Neural crest cell (in vitro differentiated cells): ENCODE measurements around the gene TNFSF15. TPM values are rescaled to one million over a fixed set of nuclear protein-coding genes. Genes with fewer than 3 reads are reported as not detected.
A peak's percentile ranks its signal among the peaks of the same experiment; 100 is the strongest.

Experiments used
- DNase-seq: peaks from one replicate; pipeline ENCODE4 v3.0.0; 2021; ENCODE audit warnings: low read depth, mixed read lengths, low spot score
- H3K27ac Mint-ChIP-seq: one replicate; pipeline ENCODE4 v1.8.0; 2021; ENCODE audit warnings: mild to moderate bottlenecking, mixed read lengths; ENCODE audit not compliant: unreplicated experiment
- H3K27me3 Mint-ChIP-seq: 2 replicates; pipeline ENCODE4 v1.8.0; 2021; ENCODE audit warnings: low read depth, mild to moderate bottlenecking, mixed read lengths
- H3K36me3 Mint-ChIP-seq: 2 replicates; pipeline ENCODE4 v1.8.0; 2021; ENCODE audit warnings: low read depth, mild to moderate bottlenecking, mixed read lengths
- H3K4me1 Mint-ChIP-seq: 2 replicates; pipeline ENCODE4 v1.8.0; 2021; ENCODE audit warnings: mixed read lengths
- H3K4me3 Mint-ChIP-seq: one replicate; pipeline ENCODE4 v1.8.0; 2021; ENCODE audit warnings: mild to moderate bottlenecking, mixed read lengths
- H3K9me3 Mint-ChIP-seq: 2 replicates; pipeline ENCODE4 v1.8.0; 2021; ENCODE audit warnings: mixed read lengths
- CTCF ChIP-seq: fragments of 200-600 bp; sonication (generic); conservative IDR thresholded peaks from 2 replicates; pipeline ENCODE4 v1.5.0; 2021; ENCODE audit warnings: antibody characterized with exemption, mild to moderate bottlenecking
- total RNA-seq: library from RNA; stranded (reverse); gene quantifications from 2 replicates; pipeline ENCODE4 v1.2.1, GENCODE V29; 2021

TNFSF15 gene
- total RNA-seq, 1 donor from 2014 or later = not detected

GRCh38 chr9:114804505-114804904, 1.3 kb downstream of the TNFSF15 start:
- Mint-ChIP-seq H3K36me3 (no peaks in the 10 kb centered on the region), H3K4me3 (no peak overlapping the region), H3K4me1 (peaks cover 21% of the 10 kb centered on the region), H3K9me3 (no peaks in the 10 kb centered on the region), H3K27me3 (peaks cover 48% of the 10 kb centered on the region), H3K27ac (no peak overlapping the region)
- no peak for TF ChIP-seq CTCF
- DNase-seq = no peak

- peaks cover 52% of the 10 kb centered on the region for H3K27me3 Mint-ChIP-seq
- H3K36me3 Mint-ChIP-seq = no peaks in the 10 kb centered on the region
- H3K27ac Mint-ChIP-seq = no peak overlapping the region
- no peak for DNase-seq
- peaks cover 28% of the 10 kb centered on the region for H3K4me1 Mint-ChIP-seq
- TF ChIP-seq CTCF = no peak
- no peaks in the 10 kb centered on the region for H3K9me3 Mint-ChIP-seq
- H3K4me3 Mint-ChIP-seq = no peak overlapping the region
Observed at GRCh38 chr9:114803479-114804265, 2.2 kb downstream of the TNFSF15 start.

GRCh38 chr9:114799925-114800324, 5.9 kb downstream of the TNFSF15 start:
- Mint-ChIP-seq H3K36me3 (no peaks in the 10 kb centered on the region), H3K27ac (no peak overlapping the region), H3K4me1 (peaks cover 28% of the 10 kb centered on the region)

GRCh38 chr9:114799441-114799840, 6.4 kb downstream of the TNFSF15 start:
- peaks cover 23% of the 10 kb centered on the region for H3K4me1 Mint-ChIP-seq
- H3K27me3 Mint-ChIP-seq = peaks cover 81% of the 10 kb centered on the region
- no peak overlapping the region for H3K4me3 Mint-ChIP-seq
- no peak overlapping the region for H3K27ac Mint-ChIP-seq
- peak; percentile 9 for DNase-seq
- H3K36me3 Mint-ChIP-seq = no peaks in the 10 kb centered on the region
- H3K9me3 Mint-ChIP-seq = no peaks in the 10 kb centered on the region
- TF ChIP-seq CTCF = no peak

More at GRCh38 chr9:114799925-114800324, 5.9 kb downstream of the TNFSF15 start:
- H3K27me3 Mint-ChIP-seq = peaks cover 81% of the 10 kb centered on the region
- no peaks in the 10 kb centered on the region for H3K9me3 Mint-ChIP-seq
- no peak for DNase-seq
- no peak for TF ChIP-seq CTCF
- H3K4me3 Mint-ChIP-seq = no peak overlapping the region

- no peaks in the 10 kb centered on the region for H3K9me3 Mint-ChIP-seq
- no peak overlapping the region for H3K27ac Mint-ChIP-seq
- peaks cover 18% of the 10 kb centered on the region for H3K4me1 Mint-ChIP-seq
- H3K36me3 Mint-ChIP-seq = no peaks in the 10 kb centered on the region
- DNase-seq = no peak
- peaks cover 76% of the 10 kb centered on the region for H3K27me3 Mint-ChIP-seq
- no peak overlapping the region for H3K4me3 Mint-ChIP-seq
- no peak for TF ChIP-seq CTCF
Observed at GRCh38 chr9:114798780-114799427, 6.9 kb downstream of the TNFSF15 start.
